Naive thymus-derived CD4-positive, alpha-beta T cell (primary cell): ENCODE results near the gene RAB6A. TPM values are rescaled to one million over a fixed set of nuclear protein-coding genes. Genes with fewer than 3 reads are reported as not detected.

Experiments
- ATAC-seq: fragments of 150-1000 bp; cut with Tn5 transposase; 2 replicates; pipeline ENCODE4 v1.10.0; 2021; ENCODE audit warnings: mild to moderate bottlenecking, moderate library complexity
- CTCF ChIA-PET: fragments of 350-600 bp; sonication (Branson Sonifier 250); formaldehyde crosslinking; loops from one replicate; lab custom pipeline; 2021; ENCODE audit warnings: antibody characterized with exemption; lab: Charles Lee
- POLR2A ChIA-PET: fragments of 350-600 bp; sonication (Branson Sonifier 250); formaldehyde crosslinking; loops from one replicate; lab custom pipeline; 2021; ENCODE audit warnings: antibody characterized with exemption, inconsistent platforms; lab: Charles Lee
- DNase-seq, 9 donors: peaks; one replicate each; pipeline versions ENCODE4 v3.0.0 to v3.0.0-alpha.2; 2020 to 2022; ENCODE audit warnings: mixed read lengths in 1 of 9
- H3K27ac ChIP-seq: one replicate; pipeline ENCODE4 v1.7.0; 2013; ENCODE audit warnings: mild to moderate bottlenecking, low read depth, low read length, moderate library complexity
- H3K27me3 ChIP-seq, 2 donors: one replicate each; pipeline ENCODE4 v1.7.0; 2013; ENCODE audit warnings: low read length in 2 of 2, mild to moderate bottlenecking in 2 of 2, moderate library complexity in 2 of 2; ENCODE audit not compliant: control insufficient read depth in 2 of 2, insufficient read depth in 2 of 2
- H3K36me3 ChIP-seq, 3 experiments: 1 replicate in 2 of 3; 2 replicates in 1 of 3; pipeline ENCODE4 v1.7.0; 2013; ENCODE audit warnings: low read length in 3 of 3, mild to moderate bottlenecking in 3 of 3, moderate library complexity in 1 of 3; ENCODE audit not compliant: insufficient read depth in 3 of 3, control insufficient read depth in 2 of 3
- H3K4me1 ChIP-seq, 2 donors: one replicate each; pipeline ENCODE4 v1.7.0; 2013; ENCODE audit warnings: low read length in 2 of 2, mild to moderate bottlenecking in 2 of 2, moderate library complexity in 1 of 2; ENCODE audit not compliant: control insufficient read depth in 2 of 2, insufficient read depth in 2 of 2
- H3K4me3 ChIP-seq: 2 replicates; pipeline ENCODE4 v1.7.0; 2013; ENCODE audit warnings: mild to moderate bottlenecking, low read length
- H3K9me3 ChIP-seq, 3 experiments: 1 replicate in 2 of 3; 2 replicates in 1 of 3; pipeline ENCODE4 v1.7.0; 2013; ENCODE audit warnings: low read length in 3 of 3; ENCODE audit not compliant: control insufficient read depth in 2 of 3
- H3K27ac Mint-ChIP-seq, 9 donors: one replicate each; pipeline ENCODE4 v1.8.0; 2020 to 2022; ENCODE audit warnings: mixed read lengths in 9 of 9, mild to moderate bottlenecking in 8 of 9, moderate library complexity in 5 of 9, inconsistent platforms in 2 of 9
- H3K27me3 Mint-ChIP-seq, 5 donors: one replicate each; pipeline ENCODE4 v1.8.0; 2021 to 2022; ENCODE audit warnings: mixed read lengths in 5 of 5, mild to moderate bottlenecking in 1 of 5
- H3K36me3 Mint-ChIP-seq, 5 donors: one replicate each; pipeline ENCODE4 v1.8.0; 2020 to 2022; ENCODE audit warnings: mixed read lengths in 5 of 5, mild to moderate bottlenecking in 3 of 5, inconsistent platforms in 1 of 5
- H3K4me1 Mint-ChIP-seq, 7 donors: one replicate each; pipeline ENCODE4 v1.8.0; 2020 to 2022; ENCODE audit warnings: mixed read lengths in 7 of 7, mild to moderate bottlenecking in 3 of 7, inconsistent platforms in 1 of 7
- H3K4me3 Mint-ChIP-seq, 10 donors: one replicate each; pipeline ENCODE4 v1.8.0; 2020 to 2022; ENCODE audit warnings: mild to moderate bottlenecking in 10 of 10, mixed read lengths in 10 of 10, moderate library complexity in 6 of 10, inconsistent platforms in 2 of 10
- H3K9me3 Mint-ChIP-seq, 11 donors: one replicate each; pipeline ENCODE4 v1.8.0; 2020 to 2022; ENCODE audit warnings: mixed read lengths in 11 of 11, mild to moderate bottlenecking in 4 of 11, inconsistent platforms in 1 of 11, moderate library complexity in 1 of 11
- intact Hi-C, 2 donors: fragments of 100-400 bp; cut with micrococcal nuclease; formaldehyde crosslinking; loops; one replicate each; pipeline ENCODE4 v1.15.1; 2023
- polyA plus RNA-seq, 2 donors: library from polyadenylated mRNA; unstranded; fragments of 300-500 nt; fragmentation: Illumina TruSeq; gene quantifications; one replicate each; pipeline ENCODE4 v1.2.3, GENCODE V29; 2021
- total RNA-seq, 6 experiments: library from RNA in 5 of 6; stranded (reverse) in 5 of 6; gene quantifications; 1 replicate in 5 of 6; 2 replicates in 1 of 6; pipeline ENCODE4 v1.2.3 and lab custom pipeline; 2021 to 2026

The RAB6A gene
- total and polyA plus RNA-seq, 7 experiments from 2014 or later = 54.9 to 94.5 (median 80.0) TPM

GRCh38 chr11:73760135-73760678 lies 667 bp downstream of the RAB6A start:
- H3K4me1 Mint-ChIP-seq = peaks cover 19 to 40% (median 32%) of the 10 kb centered on the region in 7 donors
- Histone ChIP-seq H3K4me3 (peak overlapping the region; percentile 87), H3K36me3 (peaks cover 0 to 7% (median 0%) of the 10 kb centered on the region in 3 experiments), H3K27ac (peak overlapping the region; percentile 89), H3K4me1 (peaks cover 14 to 15% of the 10 kb centered on the region in 2 donors), H3K9me3 (no peaks in the 10 kb centered on the region), H3K27me3 (no peaks in the 10 kb centered on the region)
- intact Hi-C loops = loop anchor here in 1 of 2 donors (5.0 to 10.0 kb wide), 2 partner anchors 385 to 987 kb away; partner anchors contain the start of genes RELT and RNF169
- ATAC-seq (no peak), DNase-seq (no peak)
- no peaks in the 10 kb centered on the region for H3K9me3 Mint-ChIP-seq
- peaks cover 0 to 3% (median 0%) of the 10 kb centered on the region in 5 donors for H3K27me3 Mint-ChIP-seq
- H3K36me3 Mint-ChIP-seq = peaks cover 0 to 20% (median 0%) of the 10 kb centered on the region in 5 donors
- H3K4me3 Mint-ChIP-seq = peak overlapping the region; percentile 89 to 98 (median 94)
- POLR2A ChIA-PET = interaction anchor here (1.0 to 9.7 kb wide), 6 partner anchors 15 to 411 kb away, joined by 3 to 162 read pairs (median 6); partner anchors contain the start of genes FAM168A, MRPL48 and PPME1
- peak overlapping the region; percentile 73 to 95 (median 92) for H3K27ac Mint-ChIP-seq
- CTCF ChIA-PET = interaction anchor here (0.8 to 3.6 kb wide), 2 partner anchors 19 to 99 kb away, joined by 6 to 22 read pairs; no protein-coding TSS in a partner anchor

DNA sequence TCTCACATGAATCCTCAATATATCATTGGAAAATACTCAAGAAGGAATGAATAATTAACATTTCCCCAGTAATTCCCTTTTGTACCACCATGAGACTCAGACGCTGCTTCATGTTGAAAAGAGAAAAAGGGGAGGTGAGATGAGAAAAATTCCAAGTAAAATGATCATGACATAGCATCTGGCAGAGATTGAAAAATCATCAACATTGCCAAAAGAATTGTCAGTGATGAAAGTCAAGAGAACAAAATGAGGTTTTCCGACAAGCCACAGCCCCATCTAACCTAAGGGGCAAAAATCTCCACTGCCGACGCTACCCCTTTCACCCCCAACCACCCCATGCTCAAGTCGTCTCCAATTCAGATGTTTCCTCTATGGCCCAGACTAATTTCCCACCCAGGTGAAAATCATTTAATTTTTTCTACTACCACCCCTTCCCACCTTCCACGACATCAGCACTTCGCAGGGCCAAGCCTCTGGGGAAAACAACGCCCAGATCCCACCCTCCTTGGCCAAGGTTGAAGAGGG lies 1.2 kb downstream of the RAB6A start:
- peaks cover 14 to 15% of the 10 kb centered on the region in 2 donors for H3K4me1 ChIP-seq
- POLR2A ChIA-PET = interaction anchor here (1.1 to 9.7 kb wide), 2 partner anchors 18 to 112 kb away, joined by 3 to 162 read pairs; no protein-coding TSS in a partner anchor
- no peak for ATAC-seq
- peaks cover 0 to 7% (median 0%) of the 10 kb centered on the region in 3 experiments for H3K36me3 ChIP-seq
- H3K9me3 Mint-ChIP-seq = no peaks in the 10 kb centered on the region
- intact Hi-C loops = loop anchor here in 1 of 2 donors (5.0 to 10.0 kb wide), 2 partner anchors 385 to 988 kb away; partner anchors contain the start of genes RELT and RNF169
- H3K27ac Mint-ChIP-seq = peak overlapping the region; percentile 66 to 95 (median 92)
- no peaks in the 10 kb centered on the region for H3K27me3 ChIP-seq
- H3K4me3 Mint-ChIP-seq = peak overlapping the region; percentile 89 to 98 (median 94)
- no peaks in the 10 kb centered on the region for H3K27me3 Mint-ChIP-seq
- H3K9me3 ChIP-seq = no peaks in the 10 kb centered on the region
- CTCF ChIA-PET = no interaction called here
- H3K27ac ChIP-seq = peak overlapping the region; percentile 89
- H3K4me3 ChIP-seq = peak overlapping the region; percentile 87
- DNase-seq = peak in 2 of 9 donors; percentile 8 to 9
- peaks cover 19 to 40% (median 32%) of the 10 kb centered on the region in 7 donors for H3K4me1 Mint-ChIP-seq
- peaks cover 0 to 20% (median 0%) of the 10 kb centered on the region in 5 donors for H3K36me3 Mint-ChIP-seq

GRCh38 chr11:73758451-73758850 lies 2.4 kb downstream of the RAB6A start:
- intact Hi-C loops = no loop called here
- DNase-seq (no peak), ATAC-seq (no peak)
- Mint-ChIP-seq H3K36me3 (peaks cover 0 to 22% (median 5%) of the 10 kb centered on the region in 5 donors), H3K4me3 (peak overlapping the region; percentile 70 to 98 (median 94)), H3K4me1 (peaks cover 30 to 45% (median 39%) of the 10 kb centered on the region in 7 donors), H3K9me3 (no peaks in the 10 kb centered on the region), H3K27me3 (no peaks in the 10 kb centered on the region), H3K27ac (peak overlapping the region in 1 of 9 donors; percentile 56)
- ChIA-PET POLR2A (interaction anchor here (0.8 to 1.0 kb wide), 2 partner anchors 12 to 21 kb away, joined by 3 read pairs; no protein-coding TSS in a partner anchor), CTCF (no interaction called here)
- no peak overlapping the region for H3K27ac ChIP-seq
- H3K9me3 ChIP-seq = no peaks in the 10 kb centered on the region
- peaks cover 0 to 7% (median 0%) of the 10 kb centered on the region in 3 experiments for H3K36me3 ChIP-seq
- no peaks in the 10 kb centered on the region for H3K27me3 ChIP-seq
- peaks cover 14 to 15% of the 10 kb centered on the region in 2 donors for H3K4me1 ChIP-seq
- H3K4me3 ChIP-seq = peak overlapping the region; percentile 87

DNA sequence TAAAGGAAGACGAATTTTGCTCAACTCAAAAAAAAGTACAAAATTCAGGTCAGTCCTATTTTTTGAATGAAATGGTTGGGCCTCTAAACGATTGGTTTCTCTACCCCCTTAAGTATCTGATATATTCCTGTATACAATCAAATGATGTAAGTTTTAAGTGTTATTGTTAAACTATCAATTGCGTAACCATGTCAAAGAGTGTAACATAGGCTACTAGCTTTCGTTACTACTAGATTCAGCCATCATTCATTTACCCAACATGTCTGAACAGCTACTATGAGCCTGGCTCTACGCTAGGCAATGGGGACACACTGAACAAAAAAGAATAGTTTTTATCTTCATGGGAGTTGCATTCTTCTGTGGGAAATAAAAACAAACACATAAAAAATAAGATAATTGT lies 3.3 kb downstream of the RAB6A start:
- no peak for ATAC-seq
- intact Hi-C loops = no loop called here
- CTCF ChIA-PET = no interaction called here
- peaks cover 0 to 7% (median 0%) of the 10 kb centered on the region in 3 experiments for H3K36me3 ChIP-seq
- peaks cover 14 to 15% of the 10 kb centered on the region in 2 donors for H3K4me1 ChIP-seq
- no peak overlapping the region for H3K27ac ChIP-seq
- H3K4me3 ChIP-seq = no peak overlapping the region
- DNase-seq = no peak
- no peaks in the 10 kb centered on the region for H3K27me3 ChIP-seq
- POLR2A ChIA-PET = interaction anchor here (1.0 kb wide), 1 partner anchor 22 kb away, joined by 3 read pairs; no protein-coding TSS in a partner anchor
- H3K9me3 ChIP-seq = no peaks in the 10 kb centered on the region
- Mint-ChIP-seq H3K9me3 (no peaks in the 10 kb centered on the region), H3K4me3 (peak overlapping the region in 1 of 10 donors; percentile 98), H3K27ac (no peak overlapping the region), H3K4me1 (peaks cover 33 to 49% (median 40%) of the 10 kb centered on the region in 7 donors), H3K36me3 (peaks cover 0 to 22% (median 5%) of the 10 kb centered on the region in 5 donors), H3K27me3 (no peaks in the 10 kb centered on the region)

- no peak for ATAC-seq
Measured at GRCh38 chr11:73755670-73756069, 5.2 kb downstream of the RAB6A start.

DNA sequence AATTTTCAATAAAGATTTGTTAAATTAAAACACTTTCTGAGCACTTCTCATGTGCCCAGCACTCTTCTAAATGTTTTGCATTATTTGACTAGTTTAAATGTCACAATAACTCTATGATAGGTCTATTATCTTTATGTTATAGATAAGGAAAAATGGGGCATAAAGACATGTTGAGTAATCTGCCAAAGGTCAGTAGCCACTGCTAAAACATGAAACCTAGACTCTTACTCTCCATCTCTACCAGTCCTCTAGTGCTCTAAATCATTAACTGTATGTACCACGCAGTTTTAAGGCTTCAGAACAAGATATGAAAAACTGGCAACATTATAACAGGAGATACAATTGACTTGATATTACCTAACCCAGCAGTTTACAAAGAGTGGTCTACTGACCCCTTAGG lies 6.9 kb downstream of the RAB6A start:
- H3K4me3 ChIP-seq = no peak overlapping the region
- no peaks in the 10 kb centered on the region for H3K27me3 ChIP-seq
- no peaks in the 10 kb centered on the region for H3K9me3 ChIP-seq
- ATAC-seq (no peak), DNase-seq (no peak)
- H3K4me1 Mint-ChIP-seq = peaks cover 40 to 65% (median 56%) of the 10 kb centered on the region in 7 donors
- H3K9me3 Mint-ChIP-seq = no peaks in the 10 kb centered on the region
- intact Hi-C loops = no loop called here
- H3K36me3 ChIP-seq = no peaks in the 10 kb centered on the region
- H3K4me3 Mint-ChIP-seq = peak overlapping the region in 2 of 10 donors; percentile 19 to 36
- H3K36me3 Mint-ChIP-seq = peaks cover 0 to 15% (median 10%) of the 10 kb centered on the region in 5 donors
- peak overlapping the region in 1 of 9 donors; percentile 54 for H3K27ac Mint-ChIP-seq
- H3K27ac ChIP-seq = no peak overlapping the region
- H3K4me1 ChIP-seq = peaks cover 8 to 10% of the 10 kb centered on the region in 2 donors
- no peaks in the 10 kb centered on the region for H3K27me3 Mint-ChIP-seq
- ChIA-PET POLR2A (no interaction called here), CTCF (no interaction called here)

More at GRCh38 chr11:73755670-73756069, 5.2 kb downstream of the RAB6A start:
- peaks cover 15 to 17% of the 10 kb centered on the region in 2 donors for H3K4me1 ChIP-seq
- H3K27me3 Mint-ChIP-seq = no peaks in the 10 kb centered on the region
- H3K4me1 Mint-ChIP-seq = peaks cover 42 to 59% (median 54%) of the 10 kb centered on the region in 7 donors
- H3K9me3 Mint-ChIP-seq = no peaks in the 10 kb centered on the region
- no peaks in the 10 kb centered on the region for H3K9me3 ChIP-seq
- H3K4me3 ChIP-seq = no peak overlapping the region
- peaks cover 0 to 5% (median 0%) of the 10 kb centered on the region in 3 experiments for H3K36me3 ChIP-seq
- no peak for DNase-seq
- ChIA-PET CTCF (no interaction called here), POLR2A (no interaction called here)
- H3K27ac Mint-ChIP-seq = no peak overlapping the region
- no peaks in the 10 kb centered on the region for H3K27me3 ChIP-seq
- intact Hi-C loops = no loop called here
- no peak overlapping the region for H3K27ac ChIP-seq
- no peak overlapping the region for H3K4me3 Mint-ChIP-seq
- peaks cover 0 to 22% (median 8%) of the 10 kb centered on the region in 5 donors for H3K36me3 Mint-ChIP-seq
